ENCODE results near the gene IFNA16.

DNA sequence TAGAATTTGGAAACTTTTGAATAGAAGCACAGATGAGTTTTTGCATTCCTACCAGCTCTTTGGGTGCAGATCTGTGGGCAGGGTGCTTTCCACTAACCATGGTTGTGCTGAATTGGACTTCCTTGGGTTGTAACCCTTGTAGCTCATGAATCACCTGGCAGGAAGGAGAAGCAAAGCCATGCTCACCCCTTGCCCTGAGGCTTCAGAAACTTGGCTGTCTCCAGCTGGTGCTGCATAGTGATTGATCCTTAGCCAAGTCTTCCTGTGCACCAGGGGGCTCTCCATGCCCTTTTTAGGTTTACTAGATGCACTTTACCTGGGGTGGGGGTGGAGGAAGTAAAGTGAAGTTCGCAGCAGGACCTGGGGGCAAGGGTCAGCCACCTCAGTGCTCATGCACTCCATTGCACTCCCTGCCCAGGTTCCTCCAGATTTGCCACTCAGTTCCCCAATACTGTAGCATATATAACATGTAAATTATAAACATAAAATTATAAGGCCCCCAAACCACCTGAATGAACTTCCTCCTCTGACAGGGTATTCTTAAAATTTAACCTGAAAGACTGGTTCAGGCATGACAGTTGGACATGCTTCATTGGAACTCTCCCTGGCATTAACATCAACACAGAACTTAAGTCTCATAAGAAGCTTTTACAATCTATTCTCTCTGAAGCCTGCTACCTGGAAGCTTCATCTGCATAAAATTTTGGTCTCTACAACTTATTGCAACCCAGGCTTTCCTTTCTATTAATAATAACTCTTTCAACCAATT, 48.5 kb upstream of the IFNA16 start:
- TF ChIP-seq CTCF (IDR thresholded peaks at IDR 0.05): no peak
- TF ChIP-seq POLR2A (IDR thresholded peaks at IDR 0.05): no peak

Measured in right lobe of liver (tissue), 4 donors.